Osteocyte (in vitro differentiated cells): ENCODE results near the gene CACNA2D3. TPM values are rescaled to one million over a fixed set of nuclear protein-coding genes. Genes with fewer than 3 reads are reported as not detected.

ENCODE experiments used
- DNase-seq: peaks from one replicate; pipeline ENCODE4 v3.0.0; 2021; ENCODE audit warnings: mixed read lengths; ENCODE audit not compliant: unreplicated experiment; ENCODE audit errors: extremely low spot score
- H3K27ac Mint-ChIP-seq: one replicate; pipeline ENCODE4 v1.8.0; 2021; ENCODE audit warnings: mild to moderate bottlenecking, mixed read lengths; ENCODE audit not compliant: unreplicated experiment
- H3K27me3 Mint-ChIP-seq: one replicate; pipeline ENCODE4 v1.8.0; 2021; ENCODE audit warnings: mixed read lengths; ENCODE audit not compliant: unreplicated experiment
- H3K36me3 Mint-ChIP-seq: one replicate; pipeline ENCODE4 v1.8.0; 2021; ENCODE audit warnings: mixed read lengths; ENCODE audit not compliant: unreplicated experiment
- H3K4me1 Mint-ChIP-seq: one replicate; pipeline ENCODE4 v1.8.0; 2021; ENCODE audit warnings: mixed read lengths; ENCODE audit not compliant: unreplicated experiment
- H3K4me3 Mint-ChIP-seq: one replicate; pipeline ENCODE4 v1.8.0; 2021; ENCODE audit warnings: mild to moderate bottlenecking, moderate library complexity, mixed read lengths; ENCODE audit not compliant: unreplicated experiment
- H3K9me3 Mint-ChIP-seq: one replicate; pipeline ENCODE4 v1.8.0; 2021; ENCODE audit warnings: mixed read lengths; ENCODE audit not compliant: unreplicated experiment
- CTCF ChIP-seq: fragments of 200-600 bp; sonication (generic); IDR thresholded peaks from 2 replicates; pipeline ENCODE4 v1.5.0; 2021; ENCODE audit warnings: antibody characterized with exemption, mild to moderate bottlenecking, moderate library complexity
- total RNA-seq: library from RNA; stranded (reverse); gene quantifications from 2 replicates; pipeline ENCODE4 v1.2.1, GENCODE V29; 2021

Gene CACNA2D3
- total RNA-seq, 1 donor from 2014 or later: 0.46 TPM

- Mint-ChIP-seq H3K9me3 (no peaks in the 10 kb centered on the region), H3K27me3 (peaks cover 2% of the 10 kb centered on the region), H3K27ac (no peak overlapping the region), H3K4me1 (no peaks in the 10 kb centered on the region), H3K4me3 (no peak overlapping the region), H3K36me3 (no peaks in the 10 kb centered on the region)
- DNase-seq: no peak
- TF ChIP-seq CTCF: no peak
Measured at GRCh38 chr3:54593653-54594052, 471.3 kb downstream of the CACNA2D3 start.

GRCh38 chr3:54596087-54596486 is 473.7 kb downstream of the CACNA2D3 start:
- no peaks in the 10 kb centered on the region for H3K27me3 Mint-ChIP-seq
- H3K36me3 Mint-ChIP-seq: no peaks in the 10 kb centered on the region
- DNase-seq: peak; percentile 63
- no peaks in the 10 kb centered on the region for H3K4me1 Mint-ChIP-seq
- no peak for TF ChIP-seq CTCF
- no peaks in the 10 kb centered on the region for H3K9me3 Mint-ChIP-seq
- H3K4me3 Mint-ChIP-seq: no peak overlapping the region
- no peak overlapping the region for H3K27ac Mint-ChIP-seq

GRCh38 chr3:54599716-54600115 is 477.4 kb downstream of the CACNA2D3 start:
- no peak for TF ChIP-seq CTCF
- H3K27ac Mint-ChIP-seq: no peak overlapping the region
- H3K36me3 Mint-ChIP-seq: no peaks in the 10 kb centered on the region
- H3K4me3 Mint-ChIP-seq: no peak overlapping the region
- H3K27me3 Mint-ChIP-seq: no peaks in the 10 kb centered on the region
- peak; percentile 54 for DNase-seq
- no peaks in the 10 kb centered on the region for H3K4me1 Mint-ChIP-seq
- no peaks in the 10 kb centered on the region for H3K9me3 Mint-ChIP-seq

GRCh38 chr3:54600441-54601204 is 478.3 kb downstream of the CACNA2D3 start:
- Mint-ChIP-seq H3K27me3 (no peaks in the 10 kb centered on the region), H3K27ac (no peak overlapping the region), H3K9me3 (no peaks in the 10 kb centered on the region), H3K36me3 (no peaks in the 10 kb centered on the region), H3K4me1 (no peaks in the 10 kb centered on the region), H3K4me3 (no peak overlapping the region)
- TF ChIP-seq CTCF: no peak
- DNase-seq: peak; percentile 59

GRCh38 chr3:54604495-54604894 is 482.1 kb downstream of the CACNA2D3 start:
- H3K4me1 Mint-ChIP-seq: no peaks in the 10 kb centered on the region

More at GRCh38 chr3:54604495-54604894, 482.1 kb downstream of the CACNA2D3 start:
- TF ChIP-seq CTCF: no peak
- DNase-seq: peak; percentile 69
- no peak overlapping the region for H3K27ac Mint-ChIP-seq
- peaks cover 10% of the 10 kb centered on the region for H3K9me3 Mint-ChIP-seq
- H3K27me3 Mint-ChIP-seq: no peaks in the 10 kb centered on the region
- no peak overlapping the region for H3K4me3 Mint-ChIP-seq
- no peaks in the 10 kb centered on the region for H3K36me3 Mint-ChIP-seq
